Measurements from ENCODE around the gene CAPZB.

The CAPZB gene

DNA sequence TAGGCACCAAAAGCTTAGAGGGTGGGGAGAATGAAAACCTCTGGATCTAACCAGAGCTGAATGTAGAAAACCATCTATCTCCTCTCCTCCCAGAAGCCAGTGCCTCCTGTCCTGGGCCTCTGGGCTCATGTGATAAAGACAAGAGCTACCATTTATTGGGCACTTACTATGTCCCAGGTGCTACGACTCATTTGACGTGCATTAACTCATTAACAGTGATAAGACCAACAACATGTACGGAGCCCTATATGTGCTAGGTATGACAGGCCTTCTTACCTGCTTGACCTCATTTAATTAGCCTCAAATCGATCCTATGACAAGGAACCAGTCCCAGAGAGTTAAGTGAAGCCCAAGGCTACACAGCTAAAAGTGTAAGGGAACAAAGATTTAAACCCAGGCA is 19.7 kb downstream of the CAPZB start:
- H3K9me3 ChIP-seq (ENCODE audit: severe bottlenecking) = no peaks in the 10 kb centered on the region
- TF ChIP-seq, protein P1, sequence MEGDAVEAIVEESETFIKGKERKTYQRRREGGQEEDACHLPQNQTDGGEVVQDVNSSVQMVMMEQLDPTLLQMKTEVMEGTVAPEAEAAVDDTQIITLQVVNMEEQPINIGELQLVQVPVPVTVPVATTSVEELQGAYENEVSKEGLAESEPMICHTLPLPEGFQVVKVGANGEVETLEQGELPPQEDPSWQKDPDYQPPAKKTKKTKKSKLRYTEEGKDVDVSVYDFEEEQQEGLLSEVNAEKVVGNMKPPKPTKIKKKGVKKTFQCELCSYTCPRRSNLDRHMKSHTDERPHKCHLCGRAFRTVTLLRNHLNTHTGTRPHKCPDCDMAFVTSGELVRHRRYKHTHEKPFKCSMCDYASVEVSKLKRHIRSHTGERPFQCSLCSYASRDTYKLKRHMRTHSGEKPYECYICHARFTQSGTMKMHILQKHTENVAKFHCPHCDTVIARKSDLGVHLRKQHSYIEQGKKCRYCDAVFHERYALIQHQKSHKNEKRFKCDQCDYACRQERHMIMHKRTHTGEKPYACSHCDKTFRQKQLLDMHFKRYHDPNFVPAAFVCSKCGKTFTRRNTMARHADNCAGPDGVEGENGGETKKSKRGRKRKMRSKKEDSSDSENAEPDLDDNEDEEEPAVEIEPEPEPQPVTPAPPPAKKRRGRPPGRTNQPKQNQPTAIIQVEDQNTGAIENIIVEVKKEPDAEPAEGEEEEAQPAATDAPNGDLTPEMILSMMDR (IDR thresholded peaks at IDR 0.05; ENCODE audit: low read depth, low read length) = no peak
- no peak overlapping the region for H3K27ac ChIP-seq
- H3K4me3 ChIP-seq (ENCODE audit: low read depth, low read length) = no peak overlapping the region
- no peaks in the 10 kb centered on the region for H3K27me3 ChIP-seq (ENCODE audit: insufficient read depth, low read depth, severe bottlenecking)
- peaks cover 3% of the 10 kb centered on the region for H3K36me3 ChIP-seq
- no peak for DNase-seq

GRCh38 chr1:19465123-19465522 is 20.2 kb downstream of the CAPZB start:
- H3K4me3 ChIP-seq (ENCODE audit: low read depth, low read length) = no peak overlapping the region
- DNase-seq = no peak
- TF ChIP-seq, protein P1 (IDR thresholded peaks at IDR 0.05; ENCODE audit: low read depth, low read length) = no peak
- no peak overlapping the region for H3K27ac ChIP-seq
- H3K9me3 ChIP-seq (ENCODE audit: severe bottlenecking) = no peaks in the 10 kb centered on the region
- peaks cover 3% of the 10 kb centered on the region for H3K36me3 ChIP-seq
- H3K27me3 ChIP-seq (ENCODE audit: insufficient read depth, low read depth, severe bottlenecking) = no peaks in the 10 kb centered on the region

DNA sequence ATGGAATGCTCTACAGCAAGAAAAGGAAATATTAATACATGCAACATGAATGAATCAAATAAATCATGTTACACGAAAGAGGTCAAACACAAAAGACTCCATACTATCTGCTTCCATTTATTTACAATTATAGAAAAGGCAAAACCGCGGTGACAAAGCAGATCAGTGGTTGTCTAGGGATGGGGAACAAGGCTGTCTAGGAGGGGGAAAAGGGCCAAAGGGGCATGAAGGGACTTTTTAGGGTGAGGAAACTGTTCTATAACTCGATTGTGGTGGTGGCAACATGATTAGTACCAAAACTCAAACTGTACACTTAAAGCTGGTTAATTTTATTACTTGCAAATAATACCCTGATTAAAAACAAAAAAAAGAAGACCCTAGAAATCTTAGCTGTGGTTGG is 20.6 kb downstream of the CAPZB start:
- no peak for DNase-seq
- no peaks in the 10 kb centered on the region for H3K9me3 ChIP-seq (ENCODE audit: severe bottlenecking)
- TF ChIP-seq, protein P1 (IDR thresholded peaks at IDR 0.05; ENCODE audit: low read depth, low read length) = no peak
- H3K27me3 ChIP-seq (ENCODE audit: insufficient read depth, low read depth, severe bottlenecking) = no peaks in the 10 kb centered on the region
- no peak overlapping the region for H3K27ac ChIP-seq
- no peak overlapping the region for H3K4me3 ChIP-seq (ENCODE audit: low read depth, low read length)
- H3K36me3 ChIP-seq = peaks cover 3% of the 10 kb centered on the region

GRCh38 chr1:19463504-19463803 is 21.9 kb downstream of the CAPZB start:
- no peaks in the 10 kb centered on the region for H3K27me3 ChIP-seq (ENCODE audit: insufficient read depth, low read depth, severe bottlenecking)
- H3K9me3 ChIP-seq (ENCODE audit: severe bottlenecking) = no peaks in the 10 kb centered on the region
- TF ChIP-seq, protein P1 (IDR thresholded peaks at IDR 0.05; ENCODE audit: low read depth, low read length) = no peak
- no peaks in the 10 kb centered on the region; the same call in 1 of the 2 replicates for H3K36me3 ChIP-seq
- no peak for DNase-seq
- H3K27ac ChIP-seq = no peak overlapping the region
- H3K4me3 ChIP-seq (ENCODE audit: low read depth, low read length) = no peak overlapping the region

- Histone ChIP-seq H3K27ac (no peak overlapping the region), H3K4me3 (ENCODE audit: low read depth, low read length) (no peak overlapping the region), H3K27me3 (ENCODE audit: insufficient read depth, low read depth, severe bottlenecking) (no peaks in the 10 kb centered on the region), H3K9me3 (ENCODE audit: severe bottlenecking) (no peaks in the 10 kb centered on the region), H3K36me3 (no peaks in the 10 kb centered on the region; the same call in 1 of the 2 replicates)
- TF ChIP-seq, protein P1 (IDR thresholded peaks at IDR 0.05; ENCODE audit: low read depth, low read length) = no peak
- no peak for DNase-seq
These were observed 22.4 kb downstream of the CAPZB start for GRCh38 chr1:19462781-19463503.

DNA sequence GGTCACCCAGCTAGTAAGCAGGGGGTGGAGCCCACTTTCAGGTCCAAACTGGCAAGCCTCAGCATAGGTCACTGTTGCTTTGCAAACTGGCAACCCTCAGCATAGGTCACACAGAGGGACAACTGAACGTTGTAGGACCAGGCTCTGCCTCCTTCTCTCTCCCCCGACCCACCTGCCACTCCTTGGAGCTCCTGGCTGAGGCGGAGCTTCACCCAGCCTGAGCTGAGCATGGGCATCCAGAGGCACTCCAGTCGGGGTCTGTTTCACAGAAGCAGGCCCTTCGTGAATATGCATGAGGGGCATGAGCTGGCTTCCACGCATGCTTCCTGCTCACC is 24.2 kb downstream of the CAPZB start:
- Histone ChIP-seq H3K36me3 (no peaks in the 10 kb centered on the region; the same call in 1 of the 2 replicates), H3K4me3 (ENCODE audit: low read depth, low read length) (no peak overlapping the region), H3K27ac (peak overlapping the region; percentile 39; the same call in 1 of the 2 replicates), H3K9me3 (ENCODE audit: severe bottlenecking) (no peaks in the 10 kb centered on the region), H3K27me3 (ENCODE audit: insufficient read depth, low read depth, severe bottlenecking) (no peaks in the 10 kb centered on the region)
- DNase-seq = no peak
- TF ChIP-seq, protein P1 (IDR thresholded peaks at IDR 0.05; ENCODE audit: low read depth, low read length) = no peak

All from WERI-Rb-1 (cell line).